ENCODE measurements around the gene CEMIP2. TPM values are rescaled to one million over a fixed set of nuclear protein-coding genes. Genes with fewer than 3 reads are reported as not detected.
"Not testable (repeated sequence)": the region's sequence is repeated elsewhere in the genome, so short reads cannot be mapped to it uniquely, and the experiment has no call there.

CEMIP2 gene
- total RNA-seq, 4 donors from 2014 or later = 7.4 to 50.7 (median 30.5) TPM

DNA sequence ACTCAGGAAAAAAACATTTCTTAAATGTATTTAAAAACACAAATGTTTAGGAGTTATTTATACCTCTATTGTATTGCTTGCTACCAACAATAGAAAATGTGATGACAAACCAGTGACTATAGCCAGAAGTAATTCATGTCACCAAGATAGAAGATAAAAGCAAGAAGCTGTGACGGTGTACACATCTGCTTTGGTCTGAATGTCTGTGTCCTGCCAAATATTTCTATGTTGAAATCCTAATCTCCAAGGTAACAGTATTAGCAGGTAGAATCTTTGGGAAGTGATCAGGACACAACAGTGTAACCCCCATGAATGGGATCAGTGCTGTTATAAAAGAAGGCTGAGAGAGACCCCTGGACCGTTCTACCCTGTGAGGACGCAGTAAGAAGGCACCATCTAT is 74.7 kb downstream of the CEMIP2 start:
- Histone ChIP-seq H3K9me3 (no peaks in the 10 kb centered on the region), H3K27ac (no peak overlapping the region), H3K27me3 (no peaks in the 10 kb centered on the region), H3K4me1 (no peaks in the 10 kb centered on the region), H3K36me3 (no peaks in the 10 kb centered on the region), H3K4me3 (no peak overlapping the region)
- no peak for TF ChIP-seq POLR2A (IDR thresholded peaks at IDR 0.05)
- TF ChIP-seq, protein P1, sequence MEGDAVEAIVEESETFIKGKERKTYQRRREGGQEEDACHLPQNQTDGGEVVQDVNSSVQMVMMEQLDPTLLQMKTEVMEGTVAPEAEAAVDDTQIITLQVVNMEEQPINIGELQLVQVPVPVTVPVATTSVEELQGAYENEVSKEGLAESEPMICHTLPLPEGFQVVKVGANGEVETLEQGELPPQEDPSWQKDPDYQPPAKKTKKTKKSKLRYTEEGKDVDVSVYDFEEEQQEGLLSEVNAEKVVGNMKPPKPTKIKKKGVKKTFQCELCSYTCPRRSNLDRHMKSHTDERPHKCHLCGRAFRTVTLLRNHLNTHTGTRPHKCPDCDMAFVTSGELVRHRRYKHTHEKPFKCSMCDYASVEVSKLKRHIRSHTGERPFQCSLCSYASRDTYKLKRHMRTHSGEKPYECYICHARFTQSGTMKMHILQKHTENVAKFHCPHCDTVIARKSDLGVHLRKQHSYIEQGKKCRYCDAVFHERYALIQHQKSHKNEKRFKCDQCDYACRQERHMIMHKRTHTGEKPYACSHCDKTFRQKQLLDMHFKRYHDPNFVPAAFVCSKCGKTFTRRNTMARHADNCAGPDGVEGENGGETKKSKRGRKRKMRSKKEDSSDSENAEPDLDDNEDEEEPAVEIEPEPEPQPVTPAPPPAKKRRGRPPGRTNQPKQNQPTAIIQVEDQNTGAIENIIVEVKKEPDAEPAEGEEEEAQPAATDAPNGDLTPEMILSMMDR (IDR thresholded peaks at IDR 0.05) = no peak
- no peak for DNase-seq
- intact Hi-C loops (cut with DNase I; ENCODE audit: low total_unique reads) = no loop called here

DNA sequence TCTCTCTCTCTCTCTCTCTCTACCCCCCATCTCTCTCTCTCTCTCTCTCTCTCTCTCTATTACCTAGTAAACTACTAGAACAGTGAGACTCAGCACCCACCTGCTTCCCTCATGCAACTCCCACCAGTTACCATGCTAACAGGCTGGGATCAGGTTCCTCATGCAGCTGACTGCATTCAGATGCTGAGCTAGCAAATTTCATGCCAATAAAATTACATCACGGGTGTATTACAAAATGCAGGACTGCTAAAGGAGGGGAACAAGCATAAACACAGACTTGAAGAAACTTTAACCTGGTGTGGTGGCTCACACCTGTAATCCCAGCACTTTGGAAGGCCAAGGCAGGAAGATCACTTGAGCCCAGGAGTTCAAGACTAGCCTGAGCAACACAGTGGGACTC is 76.0 kb downstream of the CEMIP2 start:
- H3K4me3 ChIP-seq = no peak overlapping the region
- no peaks in the 10 kb centered on the region for H3K4me1 ChIP-seq
- DNase-seq = no peak
- H3K27me3 ChIP-seq = no peaks in the 10 kb centered on the region
- no peaks in the 10 kb centered on the region for H3K36me3 ChIP-seq
- H3K9me3 ChIP-seq = no peaks in the 10 kb centered on the region
- TF ChIP-seq, protein P1 (IDR thresholded peaks at IDR 0.05) = no peak
- TF ChIP-seq POLR2A (IDR thresholded peaks at IDR 0.05) = no peak
- intact Hi-C loops (cut with DNase I; ENCODE audit: low total_unique reads) = no loop called here
- H3K27ac ChIP-seq = no peak overlapping the region

DNA sequence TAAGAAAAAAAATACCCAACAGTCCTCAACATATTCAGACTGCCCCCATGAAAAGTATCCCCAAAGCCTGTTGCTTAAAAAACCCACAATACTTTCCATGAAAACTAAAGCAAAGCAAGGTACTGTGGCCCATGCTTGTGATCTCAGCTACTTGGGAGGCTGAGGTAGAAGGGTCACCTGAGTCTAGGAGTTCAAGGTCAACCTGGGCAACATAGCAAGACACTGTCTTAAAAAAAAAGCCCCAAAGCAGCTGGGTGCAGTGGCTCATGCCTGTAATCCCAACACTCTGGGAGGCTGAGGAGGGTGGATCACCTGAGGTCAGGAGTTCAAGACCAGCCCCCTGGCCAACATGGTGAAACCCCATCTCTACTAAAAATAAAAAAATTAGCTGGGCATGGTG is 76.7 kb downstream of the CEMIP2 start:
- not testable (repeated sequence) for H3K27ac ChIP-seq

DNA sequence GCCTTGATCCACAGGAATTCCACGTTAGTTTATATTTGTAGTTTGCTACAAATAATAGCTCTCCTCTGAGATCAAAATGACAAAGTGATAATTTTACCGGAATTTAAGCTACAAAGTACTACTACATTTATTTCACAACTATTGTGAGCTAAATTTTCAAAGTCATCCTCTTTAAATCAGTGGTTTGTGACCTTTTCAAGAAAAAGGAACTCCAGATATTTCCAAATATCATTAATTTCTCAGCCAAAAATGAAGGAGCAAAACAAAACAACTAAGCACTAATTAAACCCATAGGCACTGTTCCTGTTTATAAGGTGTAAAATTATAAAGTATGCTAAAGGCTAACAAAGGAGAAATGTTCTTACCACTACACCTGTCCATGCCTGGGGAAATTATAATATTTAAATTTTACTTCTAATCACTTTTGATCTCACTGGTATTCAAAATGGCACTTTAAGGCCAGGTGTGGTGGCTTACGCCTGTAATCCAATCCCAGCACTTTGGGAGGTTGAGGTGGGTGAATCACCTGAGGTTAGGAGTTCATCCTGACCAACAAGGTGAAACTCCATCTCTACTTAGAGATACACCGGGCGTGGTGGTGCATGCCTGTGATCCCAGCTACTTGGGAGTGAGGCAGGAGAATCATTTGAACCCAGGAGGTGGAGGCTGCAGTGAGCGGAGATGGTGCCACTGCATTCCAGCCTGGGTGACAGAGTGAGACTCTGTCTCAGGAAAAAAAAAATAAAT is 77.5 kb downstream of the CEMIP2 start:
- no peaks in the 10 kb centered on the region for H3K9me3 ChIP-seq
- no peaks in the 10 kb centered on the region for H3K27me3 ChIP-seq
- no peak overlapping the region for H3K27ac ChIP-seq
- no peak overlapping the region for H3K4me3 ChIP-seq
- no peaks in the 10 kb centered on the region for H3K36me3 ChIP-seq
- no peak for TF ChIP-seq POLR2A (IDR thresholded peaks at IDR 0.05)
- TF ChIP-seq, protein P1 (IDR thresholded peaks at IDR 0.05) = no peak
- intact Hi-C loops (cut with DNase I; ENCODE audit: low total_unique reads) = no loop called here
- H3K4me1 ChIP-seq = no peaks in the 10 kb centered on the region
- no peak for DNase-seq

More for the DNA sequence above, 76.7 kb downstream of the CEMIP2 start:
- intact Hi-C loops (cut with DNase I; ENCODE audit: low total_unique reads); H3K4me1 ChIP-seq; DNase-seq; H3K4me3 ChIP-seq; H3K9me3 ChIP-seq; H3K36me3 ChIP-seq; H3K27me3 ChIP-seq: not testable (repeated sequence)

DNA sequence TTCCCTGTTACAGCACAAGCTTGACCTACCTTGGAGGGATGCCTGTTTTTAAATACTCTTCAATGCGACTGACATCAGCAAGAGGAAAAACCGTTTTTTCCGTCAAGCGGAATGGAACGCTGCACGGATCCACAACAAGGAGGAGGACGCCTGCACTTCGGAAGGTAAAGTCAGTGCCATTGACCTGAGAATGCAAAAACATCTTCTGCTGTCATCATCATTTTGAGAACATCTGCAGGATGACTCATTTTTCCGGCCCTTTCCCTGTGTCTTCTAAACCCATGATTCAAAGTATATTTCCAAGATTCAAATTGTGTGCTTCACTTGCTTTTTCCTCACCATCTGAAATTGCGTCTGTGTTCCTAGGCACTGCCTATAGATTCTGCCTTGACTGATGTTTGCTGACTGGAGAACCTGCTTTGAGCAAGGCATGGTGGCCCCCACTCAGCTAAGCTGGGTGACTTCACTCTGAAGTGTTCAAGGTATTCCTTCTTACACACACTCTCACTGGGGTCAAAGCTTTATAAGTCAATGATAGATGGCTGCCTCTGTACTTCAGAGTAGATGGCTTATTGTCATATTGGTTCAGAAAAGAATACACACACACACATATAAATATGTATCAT is 78.1 kb downstream of the CEMIP2 start:
- DNase-seq = no peak
- H3K4me3 ChIP-seq = no peak overlapping the region
- H3K27ac ChIP-seq = no peak overlapping the region
- intact Hi-C loops (cut with DNase I; ENCODE audit: low total_unique reads) = no loop called here
- no peaks in the 10 kb centered on the region for H3K36me3 ChIP-seq
- no peaks in the 10 kb centered on the region for H3K4me1 ChIP-seq
- H3K9me3 ChIP-seq = no peaks in the 10 kb centered on the region
- H3K27me3 ChIP-seq = no peaks in the 10 kb centered on the region
- no peak for TF ChIP-seq POLR2A (IDR thresholded peaks at IDR 0.05)
- TF ChIP-seq, protein P1 (IDR thresholded peaks at IDR 0.05) = no peak

All from uterus (tissue), 4 donors.